ENCODE data around the gene HTATIP2.

GRCh38 chr11:20364341-20364792 lies 853 bp downstream of the HTATIP2 start:
- no peak for TF ChIP-seq POLR2AphosphoS5 (IDR thresholded peaks at IDR 0.05)
- no peak for TF ChIP-seq POLR2A (IDR thresholded peaks at IDR 0.05)
